Progenitor cell of endocrine pancreas (in vitro differentiated cells): Measurements from ENCODE around the gene PGF. TPM values are rescaled to one million over a fixed set of nuclear protein-coding genes. Genes with fewer than 3 reads are reported as not detected.

ENCODE experiments used
- DNase-seq: peaks from one replicate; pipeline ENCODE4 v3.0.0; 2021; ENCODE audit warnings: low spot score; ENCODE audit not compliant: unreplicated experiment
- H3K27ac Mint-ChIP-seq: 2 replicates; pipeline ENCODE4 v1.8.0; 2021; ENCODE audit warnings: mild to moderate bottlenecking, moderate library complexity, mixed read lengths
- H3K27me3 Mint-ChIP-seq: 2 replicates; pipeline ENCODE4 v1.8.0; 2021; ENCODE audit warnings: mixed read lengths
- H3K36me3 Mint-ChIP-seq: 2 replicates; pipeline ENCODE4 v1.8.0; 2022; ENCODE audit warnings: mixed read lengths; ENCODE audit not compliant: insufficient read depth
- H3K4me1 Mint-ChIP-seq: 2 replicates; pipeline ENCODE4 v1.8.0; 2021; ENCODE audit warnings: low read depth, mixed read lengths
- H3K4me3 Mint-ChIP-seq: 2 replicates; pipeline ENCODE4 v1.8.0; 2021; ENCODE audit warnings: low read depth, mild to moderate bottlenecking, moderate library complexity, mixed read lengths
- H3K9me3 Mint-ChIP-seq: 2 replicates; pipeline ENCODE4 v1.8.0; 2021; ENCODE audit warnings: low read depth, mixed read lengths
- total RNA-seq: library from RNA; stranded (reverse); gene quantifications from 2 replicates; pipeline ENCODE4 v1.2.1, GENCODE V29; 2021
- TF ChIP-seq, protein P1 (sequence below): fragments of 200-600 bp; sonication (generic); IDR thresholded peaks from one replicate; pipeline ENCODE4 v1.5.0; 2021; ENCODE audit warnings: antibody characterized with exemption, mild to moderate bottlenecking; ENCODE audit not compliant: unreplicated experiment

The PGF gene
- total RNA-seq, 1 donor from 2014 or later, result 3.5 TPM

GRCh38 chr14:74963178-74963704, 7.8 kb upstream of the PGF start:
- DNase-seq, result no peak

DNA sequence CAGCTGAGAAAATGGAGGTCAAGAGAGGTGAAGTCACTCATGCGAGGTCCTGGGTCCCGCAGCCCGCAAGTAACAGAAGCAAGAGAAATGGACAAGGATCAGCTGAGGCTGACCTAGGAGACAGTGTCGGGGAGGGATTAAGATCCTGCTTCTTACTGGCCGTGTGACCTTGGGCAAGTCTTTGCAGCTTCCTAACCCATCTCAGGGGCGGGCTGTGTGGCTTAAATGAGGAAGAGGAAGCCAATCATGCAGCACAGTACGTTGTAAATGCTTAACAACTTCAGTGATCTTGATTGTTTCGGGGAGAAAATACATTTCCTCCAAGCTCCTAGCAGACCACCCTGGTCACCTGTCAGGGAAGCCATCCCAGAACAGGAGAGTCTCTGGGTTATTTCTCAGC, 7.1 kb upstream of the PGF start:
- TF ChIP-seq, protein P1, sequence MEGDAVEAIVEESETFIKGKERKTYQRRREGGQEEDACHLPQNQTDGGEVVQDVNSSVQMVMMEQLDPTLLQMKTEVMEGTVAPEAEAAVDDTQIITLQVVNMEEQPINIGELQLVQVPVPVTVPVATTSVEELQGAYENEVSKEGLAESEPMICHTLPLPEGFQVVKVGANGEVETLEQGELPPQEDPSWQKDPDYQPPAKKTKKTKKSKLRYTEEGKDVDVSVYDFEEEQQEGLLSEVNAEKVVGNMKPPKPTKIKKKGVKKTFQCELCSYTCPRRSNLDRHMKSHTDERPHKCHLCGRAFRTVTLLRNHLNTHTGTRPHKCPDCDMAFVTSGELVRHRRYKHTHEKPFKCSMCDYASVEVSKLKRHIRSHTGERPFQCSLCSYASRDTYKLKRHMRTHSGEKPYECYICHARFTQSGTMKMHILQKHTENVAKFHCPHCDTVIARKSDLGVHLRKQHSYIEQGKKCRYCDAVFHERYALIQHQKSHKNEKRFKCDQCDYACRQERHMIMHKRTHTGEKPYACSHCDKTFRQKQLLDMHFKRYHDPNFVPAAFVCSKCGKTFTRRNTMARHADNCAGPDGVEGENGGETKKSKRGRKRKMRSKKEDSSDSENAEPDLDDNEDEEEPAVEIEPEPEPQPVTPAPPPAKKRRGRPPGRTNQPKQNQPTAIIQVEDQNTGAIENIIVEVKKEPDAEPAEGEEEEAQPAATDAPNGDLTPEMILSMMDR, result no peak
- Mint-ChIP-seq H3K27ac (no peak overlapping the region), H3K4me1 (no peaks in the 10 kb centered on the region), H3K36me3 (no peaks in the 10 kb centered on the region), H3K9me3 (no peaks in the 10 kb centered on the region), H3K4me3 (no peak overlapping the region), H3K27me3 (peaks cover 53% of the 10 kb centered on the region)
- no peak for DNase-seq

More at GRCh38 chr14:74963178-74963704, 7.8 kb upstream of the PGF start:
- Mint-ChIP-seq H3K36me3 (no peaks in the 10 kb centered on the region), H3K27ac (no peak overlapping the region), H3K9me3 (no peaks in the 10 kb centered on the region), H3K4me1 (no peaks in the 10 kb centered on the region), H3K27me3 (peaks cover 55% of the 10 kb centered on the region), H3K4me3 (no peak overlapping the region)
- TF ChIP-seq, protein P1, result no peak

- TF ChIP-seq, protein P1, result no peak
- Mint-ChIP-seq H3K9me3 (no peaks in the 10 kb centered on the region), H3K4me3 (no peak overlapping the region), H3K27me3 (peaks cover 51% of the 10 kb centered on the region), H3K36me3 (no peaks in the 10 kb centered on the region), H3K27ac (no peak overlapping the region), H3K4me1 (peaks cover 1% of the 10 kb centered on the region)
- no peak for DNase-seq
These were observed 6.6 kb upstream of the PGF start for GRCh38 chr14:74962046-74962445.

DNA sequence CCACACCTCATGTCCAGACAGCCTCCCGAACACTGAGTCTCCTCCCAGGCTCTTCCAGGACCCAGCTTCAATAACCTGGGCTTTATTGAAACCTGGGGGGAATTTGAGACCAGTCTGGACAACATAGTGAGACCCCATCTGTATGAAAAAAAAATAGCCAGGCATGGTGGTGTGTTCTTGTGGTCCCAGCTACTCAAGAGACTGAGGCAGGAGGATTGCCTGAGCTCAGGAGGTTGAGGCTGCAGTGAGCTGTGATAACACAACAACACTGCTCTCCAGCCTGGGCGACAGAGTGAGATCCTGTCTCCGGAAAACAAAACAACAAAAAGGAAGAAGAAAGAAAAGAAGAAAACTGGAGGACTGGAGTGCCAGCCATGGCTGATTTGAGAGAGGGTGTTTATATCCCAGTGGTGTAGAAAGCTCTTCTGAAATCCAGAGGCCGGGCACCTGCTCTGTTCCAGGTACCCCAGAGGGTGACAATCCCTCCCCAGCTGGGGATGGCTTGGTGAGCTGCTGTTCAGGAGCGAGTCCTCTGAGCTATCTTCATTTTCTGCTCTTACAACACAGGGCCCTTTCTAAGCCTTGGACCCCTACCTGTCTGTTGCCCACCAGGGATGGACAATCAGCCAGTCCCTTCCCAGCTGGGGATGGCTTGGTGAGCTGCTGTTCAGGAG, 6.0 kb upstream of the PGF start:
- Mint-ChIP-seq H3K9me3 (no peaks in the 10 kb centered on the region), H3K36me3 (no peaks in the 10 kb centered on the region), H3K27me3 (peaks cover 57% of the 10 kb centered on the region), H3K4me3 (no peak overlapping the region), H3K4me1 (peaks cover 7% of the 10 kb centered on the region), H3K27ac (no peak overlapping the region)
- no peak for DNase-seq
- TF ChIP-seq, protein P1, result no peak

DNA sequence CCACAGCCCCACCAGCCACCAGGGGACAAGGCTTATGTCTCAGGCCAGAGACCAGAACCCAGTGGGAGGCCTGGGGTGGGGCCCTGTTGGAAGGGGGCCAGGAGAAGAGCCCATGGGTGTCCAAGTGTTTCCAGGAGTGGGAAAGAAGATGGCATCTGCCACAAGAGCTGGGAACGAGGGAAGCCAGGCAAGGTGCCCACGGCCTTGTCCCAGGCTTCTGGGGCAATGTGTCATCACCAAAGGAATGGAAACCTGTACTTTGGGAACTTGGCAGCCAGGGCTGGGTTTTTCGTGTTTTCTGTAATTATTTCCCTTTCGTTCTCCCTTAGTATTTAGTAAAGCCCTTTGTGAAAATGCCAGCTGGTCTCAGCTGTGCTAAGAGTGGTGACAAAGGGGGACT, 5.3 kb upstream of the PGF start:
- DNase-seq, result no peak
- H3K9me3 Mint-ChIP-seq, result no peaks in the 10 kb centered on the region
- TF ChIP-seq, protein P1, result no peak
- H3K36me3 Mint-ChIP-seq, result no peaks in the 10 kb centered on the region
- H3K27ac Mint-ChIP-seq, result no peak overlapping the region
- H3K27me3 Mint-ChIP-seq, result peaks cover 54% of the 10 kb centered on the region
- no peak overlapping the region for H3K4me3 Mint-ChIP-seq
- peaks cover 8% of the 10 kb centered on the region for H3K4me1 Mint-ChIP-seq
